ENCODE data around the gene ALG13. TPM values are rescaled to one million over a fixed set of nuclear protein-coding genes. Genes with fewer than 3 reads are reported as not detected.
"Not testable (repeated sequence)": the region's sequence is repeated elsewhere in the genome, so short reads cannot be mapped to it uniquely, and the experiment has no call there.

Gene ALG13
- total RNA-seq, 1 donor from 2014 or later = 52.2 TPM

- H3K27ac Mint-ChIP-seq = no peak overlapping the region
- no peak overlapping the region for H3K4me3 Mint-ChIP-seq (ENCODE audit: low read depth)
- no peaks in the 10 kb centered on the region for H3K27me3 Mint-ChIP-seq (ENCODE audit: low read depth)
Observed at GRCh38 chrX:111784667-111785066, 103.7 kb downstream of the ALG13 start.

DNA sequence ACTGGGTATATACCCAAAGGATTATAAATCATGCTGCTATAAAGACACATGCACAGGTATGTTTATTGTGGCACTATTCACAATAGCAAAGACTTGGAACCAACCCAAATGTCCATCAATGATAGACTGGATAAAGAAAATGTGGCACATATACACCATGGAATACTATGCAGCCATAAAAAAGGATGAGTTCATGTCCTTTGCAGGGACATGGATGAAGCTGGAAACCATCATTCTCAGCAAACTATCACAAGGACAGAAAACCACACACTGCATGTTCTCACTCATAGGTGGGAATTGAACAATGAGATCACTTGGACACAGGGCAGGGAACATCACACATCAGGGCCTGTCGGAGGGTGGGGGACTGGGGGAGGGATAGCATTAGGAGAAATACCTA lies 109.1 kb downstream of the ALG13 start:
- H3K27me3 Mint-ChIP-seq (ENCODE audit: low read depth); H3K4me1 Mint-ChIP-seq (ENCODE audit: low read depth); H3K36me3 Mint-ChIP-seq (ENCODE audit: low read depth); H3K27ac Mint-ChIP-seq; H3K9me3 Mint-ChIP-seq; intact Hi-C loops (cut with micrococcal nuclease); H3K4me3 Mint-ChIP-seq (ENCODE audit: low read depth); DNase-seq (ENCODE audit: low spot score): not testable (repeated sequence)

More at GRCh38 chrX:111784667-111785066, 103.7 kb downstream of the ALG13 start:
- DNase-seq (ENCODE audit: low spot score) = no peak
- intact Hi-C loops (cut with micrococcal nuclease) = no loop called here
- H3K4me1 Mint-ChIP-seq (ENCODE audit: low read depth) = no peaks in the 10 kb centered on the region
- no peaks in the 10 kb centered on the region for H3K36me3 Mint-ChIP-seq (ENCODE audit: low read depth)
- peaks cover 9% of the 10 kb centered on the region for H3K9me3 Mint-ChIP-seq

Other genes starting within 250 kb of the ALG13 start
- not detected in 2 replicates for gene SERTM2, start 169.5 kb upstream of the ALG13 start, total RNA-seq
- gene TRPC5OS, start 195.0 kb downstream of the ALG13 start, total RNA-seq = not detected in 2 replicates

Data from activated T-helper 2 cell treated with anti-CD3 and anti-CD28 coated beads, Interferon-gamma antibody, Interleukin-2, Interleukin-4, amounts not matched to agents 10 μg/mL and 5 μg/mL and 100 μg/mL, durations not matched to agents 14 hours and 24 hours and 36 hours (primary cell).